ENCODE measurements around the gene HDGFL3.

GRCh38 chr15:83249030-83249343 is 41.4 kb upstream of the HDGFL3 start:
- TF ChIP-seq CTCF (IDR thresholded peaks at IDR 0.05; ENCODE audit: poor library complexity) = no peak
- no peak for TF ChIP-seq EZH2 (IDR thresholded peaks at IDR 0.05; ENCODE audit: borderline replicate concordance)

Measured in hepatocyte (in vitro differentiated cells).